Stimulated activated CD4-positive, alpha-beta T cell treated with anti-CD3 and anti-CD28 coated beads, Interleukin-15, amount 100 ng/mL, for 48 hours (primary cell): Measurements from ENCODE around the gene RAB1A.
A peak's percentile ranks its signal among the peaks of the same experiment; 100 is the strongest.
"Not testable (repeated sequence)": the region's sequence is repeated elsewhere in the genome, so short reads cannot be mapped to it uniquely, and the experiment has no call there.

Source experiments
- DNase-seq, 2 donors: peaks; one replicate each; pipeline ENCODE4 v3.0.0-alpha.2; 2020; ENCODE audit warnings: low read depth in 2 of 2

The RAB1A gene

GRCh38 chr2:65136253-65136652 lies 6.3 kb upstream of the RAB1A start:
- DNase-seq: no peak

- no peak for DNase-seq
These were observed 4.3 kb upstream of the RAB1A start for GRCh38 chr2:65134158-65134557.

GRCh38 chr2:65133626-65134025 lies 3.7 kb upstream of the RAB1A start:
- DNase-seq: no peak

GRCh38 chr2:65132930-65133329 lies 3.0 kb upstream of the RAB1A start:
- not testable (repeated sequence) for DNase-seq

- DNase-seq: peak in 1 of 2 donors; percentile 7
These were observed 814 bp upstream of the RAB1A start for GRCh38 chr2:65130664-65131175.

GRCh38 chr2:65129286-65129825 lies 550 bp downstream of the RAB1A start:
- DNase-seq: peak; percentile 3 to 5

- peak in 1 of 2 donors; percentile 5 for DNase-seq
These were observed 1.4 kb downstream of the RAB1A start for GRCh38 chr2:65128297-65129190.

- not testable (repeated sequence) for DNase-seq
These were observed 4.4 kb downstream of the RAB1A start for GRCh38 chr2:65125457-65125856.

GRCh38 chr2:65122313-65122712 lies 7.6 kb downstream of the RAB1A start:
- DNase-seq: no peak

GRCh38 chr2:65120990-65121693 lies 8.8 kb downstream of the RAB1A start:
- no peak for DNase-seq

GRCh38 chr2:65116645-65117044 lies 13.3 kb downstream of the RAB1A start:
- DNase-seq: no peak

GRCh38 chr2:65114921-65115320 lies 15.0 kb downstream of the RAB1A start:
- DNase-seq: no peak

GRCh38 chr2:65113816-65114215 lies 16.1 kb downstream of the RAB1A start:
- DNase-seq: no peak

GRCh38 chr2:65113229-65113628 lies 16.7 kb downstream of the RAB1A start:
- no peak for DNase-seq

- no peak for DNase-seq
These were observed 17.3 kb downstream of the RAB1A start for GRCh38 chr2:65112633-65113032.

- DNase-seq: no peak
These were observed 21.1 kb downstream of the RAB1A start for GRCh38 chr2:65108780-65109179.

GRCh38 chr2:65107530-65107929 lies 22.4 kb downstream of the RAB1A start:
- DNase-seq: no peak

GRCh38 chr2:65103013-65103715 lies 26.7 kb downstream of the RAB1A start:
- no peak for DNase-seq

- no peak for DNase-seq
These were observed 28.8 kb downstream of the RAB1A start for GRCh38 chr2:65101071-65101470.

- DNase-seq: no peak
These were observed 31.2 kb downstream of the RAB1A start for GRCh38 chr2:65098741-65099140.

- DNase-seq: no peak
These were observed 32.1 kb downstream of the RAB1A start for GRCh38 chr2:65097844-65098243.

GRCh38 chr2:65096948-65097347 lies 33.0 kb downstream of the RAB1A start:
- no peak for DNase-seq
